GM12865 (cell line): ENCODE results near the gene YJEFN3.

ENCODE experiments used
- DNase-seq: peaks from one replicate; pipeline ENCODE4 v3.0.0; 2010; ENCODE audit warnings: low read depth
- H3K4me3 ChIP-seq: 2 replicates; pipeline ENCODE4 v1.5.1; 2011; ENCODE audit warnings: mild to moderate bottlenecking, low read depth, low read length, control low read depth
- TF ChIP-seq, protein P1 (sequence below): IDR thresholded peaks from 2 replicates; pipeline ENCODE4 v1.5.1; 2011; ENCODE audit warnings: low read length, control low read depth, low read depth, inconsistent platforms; ENCODE audit not compliant: insufficient read depth; ENCODE audit errors: missing control alignments

Gene YJEFN3

DNA sequence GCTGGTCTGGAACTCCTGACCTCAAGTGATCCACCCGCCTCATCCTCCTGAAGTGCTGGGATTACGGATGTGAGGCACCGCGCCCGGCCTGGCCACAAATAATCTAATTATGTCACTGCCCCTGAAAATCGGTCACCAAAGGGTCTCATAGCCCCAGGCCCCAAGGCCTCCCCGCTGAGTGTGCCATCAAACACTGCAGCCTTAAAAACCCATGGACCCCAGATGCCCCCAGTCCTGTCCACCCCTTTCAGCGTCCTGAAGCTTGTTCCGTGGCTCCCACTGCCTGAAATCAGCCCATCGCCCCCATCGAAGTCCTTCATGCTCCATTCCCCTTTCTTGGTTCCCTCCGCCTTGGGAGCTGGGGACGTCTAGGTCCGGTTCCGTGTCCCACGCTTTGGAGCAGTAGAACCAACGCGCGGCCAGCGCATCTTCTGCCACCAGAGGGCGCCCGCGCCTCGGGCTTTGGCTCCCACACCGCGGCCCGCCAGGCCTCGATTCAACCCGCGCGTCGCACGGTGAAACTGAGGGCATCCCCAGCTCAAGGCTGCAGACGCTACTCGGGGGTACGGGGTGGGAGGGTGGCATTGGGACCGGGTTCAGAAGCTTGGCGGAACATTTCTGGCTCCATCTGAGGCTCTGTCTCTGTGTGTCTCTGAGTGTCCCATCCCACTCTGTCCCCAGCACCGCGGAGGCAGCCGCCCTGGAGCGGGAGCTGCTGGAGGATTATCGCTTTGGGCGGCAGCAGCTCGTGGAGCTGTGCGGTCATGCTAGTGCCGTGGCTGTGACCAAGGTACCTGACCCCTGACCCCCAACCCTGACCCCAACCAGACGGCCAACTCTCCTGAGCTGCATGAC is 3.5 kb downstream of the YJEFN3 start:
- no peak overlapping the region for H3K4me3 ChIP-seq
- TF ChIP-seq, protein P1, sequence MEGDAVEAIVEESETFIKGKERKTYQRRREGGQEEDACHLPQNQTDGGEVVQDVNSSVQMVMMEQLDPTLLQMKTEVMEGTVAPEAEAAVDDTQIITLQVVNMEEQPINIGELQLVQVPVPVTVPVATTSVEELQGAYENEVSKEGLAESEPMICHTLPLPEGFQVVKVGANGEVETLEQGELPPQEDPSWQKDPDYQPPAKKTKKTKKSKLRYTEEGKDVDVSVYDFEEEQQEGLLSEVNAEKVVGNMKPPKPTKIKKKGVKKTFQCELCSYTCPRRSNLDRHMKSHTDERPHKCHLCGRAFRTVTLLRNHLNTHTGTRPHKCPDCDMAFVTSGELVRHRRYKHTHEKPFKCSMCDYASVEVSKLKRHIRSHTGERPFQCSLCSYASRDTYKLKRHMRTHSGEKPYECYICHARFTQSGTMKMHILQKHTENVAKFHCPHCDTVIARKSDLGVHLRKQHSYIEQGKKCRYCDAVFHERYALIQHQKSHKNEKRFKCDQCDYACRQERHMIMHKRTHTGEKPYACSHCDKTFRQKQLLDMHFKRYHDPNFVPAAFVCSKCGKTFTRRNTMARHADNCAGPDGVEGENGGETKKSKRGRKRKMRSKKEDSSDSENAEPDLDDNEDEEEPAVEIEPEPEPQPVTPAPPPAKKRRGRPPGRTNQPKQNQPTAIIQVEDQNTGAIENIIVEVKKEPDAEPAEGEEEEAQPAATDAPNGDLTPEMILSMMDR, result peak; percentile 97
- DNase-seq, result peak; percentile 78

DNA sequence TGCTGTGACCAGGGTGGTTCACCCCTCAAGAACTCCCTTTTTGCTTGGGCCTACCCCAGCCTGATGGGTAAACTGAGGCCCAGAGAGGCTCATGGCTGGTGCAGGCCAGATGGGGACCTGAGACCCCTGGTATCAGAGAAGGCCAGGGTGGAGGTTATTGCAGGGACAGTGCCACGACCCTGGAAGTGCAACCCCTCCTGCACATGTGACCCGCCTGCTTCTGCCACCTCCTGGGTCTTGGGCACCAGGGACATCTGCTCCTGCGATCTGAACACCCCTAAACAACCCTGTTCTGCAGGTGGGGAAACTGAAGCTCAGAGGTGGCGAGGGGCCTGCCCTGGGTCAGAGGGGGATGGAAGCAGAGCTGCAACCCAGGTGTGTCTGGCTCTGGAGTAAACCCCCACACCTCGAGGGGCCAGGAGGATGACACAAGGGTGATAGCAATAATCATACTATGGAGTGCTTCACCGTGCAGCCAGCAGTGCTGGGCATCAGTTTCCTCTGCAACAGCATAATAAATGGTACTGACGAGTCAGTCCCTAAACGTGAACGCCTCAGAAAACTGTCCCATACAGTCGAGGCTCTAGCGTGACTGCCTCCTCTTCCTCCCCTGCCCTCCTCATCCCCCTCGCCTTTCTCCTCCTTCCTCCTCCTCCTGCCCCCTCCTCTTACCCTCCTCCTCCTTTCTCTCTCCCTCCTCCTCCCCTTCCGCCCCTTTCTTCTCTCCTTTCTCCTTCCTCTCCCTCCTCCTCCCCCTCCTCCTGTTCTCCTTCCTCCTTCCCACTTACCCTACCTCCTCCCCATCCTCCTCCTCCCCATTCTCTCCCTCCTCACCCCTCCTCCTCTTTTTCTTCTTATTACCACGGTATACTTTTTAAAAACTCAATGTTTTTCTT is 4.3 kb downstream of the YJEFN3 start:
- DNase-seq, result no peak
- TF ChIP-seq, protein P1, result no peak
- H3K4me3 ChIP-seq, result no peak overlapping the region

DNA sequence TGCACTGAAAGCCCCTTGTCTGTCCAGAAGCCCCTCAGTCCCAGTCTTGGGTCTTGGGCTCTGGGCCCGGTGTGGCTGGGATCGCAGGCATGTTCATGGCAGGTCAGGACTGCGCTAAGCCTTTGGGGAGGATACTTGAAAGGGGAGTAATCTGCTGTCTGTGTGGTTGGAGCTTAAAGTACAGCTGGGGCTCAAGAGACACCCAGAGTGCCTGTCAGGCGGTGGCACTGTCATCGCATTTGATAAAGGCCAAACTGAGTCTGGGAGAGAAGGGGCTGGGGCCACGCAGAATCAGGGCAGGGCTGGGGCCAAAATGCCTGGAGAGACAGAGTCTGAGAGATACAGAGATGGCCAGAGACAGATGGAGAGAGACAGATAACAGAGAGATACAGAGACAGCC is 5.1 kb downstream of the YJEFN3 start:
- no peak overlapping the region for H3K4me3 ChIP-seq
- TF ChIP-seq, protein P1, result no peak
- no peak for DNase-seq

DNA sequence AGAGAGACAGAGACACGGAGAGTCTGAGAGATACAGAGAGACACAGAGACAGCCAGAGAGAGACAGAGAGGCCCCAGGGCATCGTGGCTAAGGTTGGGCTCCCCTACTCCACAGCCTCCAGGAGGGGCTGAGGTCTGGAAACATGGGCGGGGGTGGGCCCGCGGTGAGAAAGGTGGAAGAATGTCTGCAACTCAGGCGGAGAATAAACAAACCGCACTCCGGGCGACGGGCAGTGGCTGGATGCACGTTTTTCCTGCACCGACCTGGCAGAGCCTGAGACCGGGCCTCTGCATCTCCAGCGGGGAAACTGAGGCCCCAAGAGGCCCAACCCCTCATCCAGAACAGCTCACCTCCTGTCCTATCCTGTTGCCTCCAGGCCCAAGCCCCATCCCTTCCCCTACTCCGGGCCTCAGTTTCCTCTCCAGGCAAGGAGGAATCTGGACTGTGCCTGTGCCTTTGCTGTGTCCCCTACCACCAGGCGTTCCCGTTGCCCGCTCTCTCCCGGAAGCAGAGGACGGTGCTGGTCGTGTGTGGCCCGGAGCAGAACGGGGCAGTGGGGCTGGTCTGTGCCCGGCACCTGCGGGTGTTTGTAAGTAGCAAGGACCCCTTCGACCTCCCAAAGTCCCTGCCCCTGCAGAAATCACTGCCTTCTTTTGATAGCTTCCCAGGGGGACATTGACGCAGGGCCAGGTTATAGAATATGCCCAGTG is 6.0 kb downstream of the YJEFN3 start:
- no peak for DNase-seq
- TF ChIP-seq, protein P1, result no peak
- no peak overlapping the region for H3K4me3 ChIP-seq

DNA sequence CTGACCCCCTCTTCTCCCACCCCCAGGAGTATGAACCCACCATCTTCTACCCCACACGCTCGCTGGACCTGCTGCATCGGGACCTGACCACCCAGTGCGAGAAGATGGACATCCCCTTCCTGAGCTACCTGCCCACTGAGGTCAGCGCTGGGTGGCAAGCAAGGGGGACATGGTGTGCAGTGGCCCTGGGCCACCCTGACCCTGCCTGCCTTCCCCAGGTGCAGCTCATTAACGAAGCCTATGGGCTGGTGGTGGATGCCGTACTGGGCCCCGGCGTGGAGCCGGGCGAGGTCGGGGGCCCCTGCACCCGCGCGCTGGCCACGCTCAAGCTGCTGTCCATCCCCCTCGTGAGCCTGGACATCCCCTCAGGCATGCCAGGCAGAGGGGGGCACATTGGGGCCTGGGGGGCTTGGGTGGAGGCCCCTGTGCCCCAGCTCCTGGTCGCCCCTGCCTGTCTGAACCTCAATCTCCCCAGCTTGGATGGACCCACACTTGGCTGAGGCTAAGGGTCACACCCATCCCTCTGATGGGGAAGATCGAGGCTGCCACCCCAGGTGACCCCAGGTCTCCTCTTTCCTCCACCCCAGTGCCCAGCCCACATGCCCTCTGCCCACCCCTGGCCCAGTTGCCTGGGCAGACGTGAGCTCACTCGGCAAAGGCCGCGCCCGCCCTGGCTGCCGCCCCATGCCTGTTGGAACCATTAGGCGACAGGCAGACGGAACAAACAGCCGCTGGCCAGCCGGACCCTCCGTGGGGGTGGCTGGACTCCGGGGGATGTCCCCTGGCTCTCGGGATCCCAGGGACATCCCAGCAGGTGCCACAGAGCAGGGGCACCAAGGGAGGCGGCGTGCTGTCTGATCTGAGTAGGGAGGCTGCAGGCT is 6.8 kb downstream of the YJEFN3 start:
- H3K4me3 ChIP-seq, result no peak overlapping the region

More for the DNA sequence above, 6.8 kb downstream of the YJEFN3 start:
- TF ChIP-seq, protein P1, result no peak
- DNase-seq, result no peak
